Measurements from ENCODE around the gene PGPEP1.

Gene PGPEP1

DNA sequence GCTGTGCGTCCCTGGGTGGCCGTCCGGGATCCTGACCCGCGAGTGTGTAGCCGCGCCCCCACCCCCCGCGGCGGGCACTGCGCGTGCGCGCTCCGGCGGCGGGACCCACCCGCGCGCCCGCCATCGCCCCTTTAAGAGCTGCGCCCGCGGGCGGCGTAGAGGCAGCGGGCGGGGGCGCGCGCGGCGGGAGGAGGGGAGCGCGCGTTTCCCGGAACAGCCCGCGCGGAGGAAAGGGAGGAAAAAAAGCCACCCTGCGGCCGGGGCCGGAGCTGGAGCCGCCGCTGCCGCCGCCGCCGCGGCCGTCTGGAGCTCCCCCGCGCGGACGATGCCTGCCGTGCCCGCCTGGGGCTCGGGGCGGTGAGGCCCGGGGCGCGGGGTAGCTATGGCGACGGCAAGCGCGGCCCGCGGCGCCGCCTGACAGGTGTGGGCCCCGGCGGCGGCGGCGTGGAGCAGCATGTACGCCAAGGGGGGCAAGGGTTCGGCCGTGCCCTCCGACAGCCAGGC is 78.8 kb downstream of the PGPEP1 start, which contains the start of gene SSBP4:
TSS of gene SSBP4 (plus strand) at position 204 of the 504 bp plus-strand sequence. CDS start at position 455, 251 bp downstream.
- H3K9me3 Mint-ChIP-seq: no peaks in the 10 kb centered on the region
- DNase-seq: peak; percentile 71 to 76 (median 75)
- H3K27ac Mint-ChIP-seq: peak within 1 kb of the TSS; percentile 96 to 97
- peaks cover 51% of the 10 kb centered on the region for H3K36me3 Mint-ChIP-seq (ENCODE audit: insufficient read depth)
- peaks cover 73 to 86% of the 10 kb centered on the region in 2 donors for H3K4me1 Mint-ChIP-seq (ENCODE audit: low read depth in 2 of 2)
- H3K4me3 Mint-ChIP-seq: peak within 1 kb of the TSS; percentile 88 to 93
- no peaks in the 10 kb centered on the region for H3K27me3 Mint-ChIP-seq
- peak; percentile 55 for ATAC-seq (replicated peaks)
